ENCODE data around the gene RADIL.

RADIL gene

GRCh38 chr7:4842319-4843064, 41.0 kb downstream of the RADIL start:
- Histone ChIP-seq H4K20me1 (ENCODE audit: control insufficient read depth, insufficient read depth, low read depth, low read length) (no peaks in the 10 kb centered on the region), H3K4me2 (ENCODE audit: low read length) (no peak overlapping the region), H3K9me2 (replicated peaks; ENCODE audit: control insufficient read depth, low read length) (no peaks in the 10 kb centered on the region), H3K27me3 (ENCODE audit: control insufficient read depth, low read length) (no peaks in the 10 kb centered on the region), H3K27ac (ENCODE audit: low read depth, low read length) (no peak overlapping the region), H3K9me3 (ENCODE audit: control insufficient read depth, insufficient read depth, low read length) (no peaks in the 10 kb centered on the region), H3K4me3 (ENCODE audit: low read length) (no peak overlapping the region), H3K36me3 (ENCODE audit: control insufficient read depth, low read length) (no peaks in the 10 kb centered on the region), H3K79me2 (ENCODE audit: control insufficient read depth, low read length) (no peaks in the 10 kb centered on the region), H3F3A (ENCODE audit: control insufficient read depth, insufficient read depth) (no peaks in the 10 kb centered on the region), H3K4me1 (ENCODE audit: control insufficient read depth, low read length) (no peaks in the 10 kb centered on the region)
- no peak for TF ChIP-seq EZH2phosphoT487 (IDR thresholded peaks at IDR 0.05; ENCODE audit: borderline replicate concordance, low read length)
- TF ChIP-seq, protein P1, sequence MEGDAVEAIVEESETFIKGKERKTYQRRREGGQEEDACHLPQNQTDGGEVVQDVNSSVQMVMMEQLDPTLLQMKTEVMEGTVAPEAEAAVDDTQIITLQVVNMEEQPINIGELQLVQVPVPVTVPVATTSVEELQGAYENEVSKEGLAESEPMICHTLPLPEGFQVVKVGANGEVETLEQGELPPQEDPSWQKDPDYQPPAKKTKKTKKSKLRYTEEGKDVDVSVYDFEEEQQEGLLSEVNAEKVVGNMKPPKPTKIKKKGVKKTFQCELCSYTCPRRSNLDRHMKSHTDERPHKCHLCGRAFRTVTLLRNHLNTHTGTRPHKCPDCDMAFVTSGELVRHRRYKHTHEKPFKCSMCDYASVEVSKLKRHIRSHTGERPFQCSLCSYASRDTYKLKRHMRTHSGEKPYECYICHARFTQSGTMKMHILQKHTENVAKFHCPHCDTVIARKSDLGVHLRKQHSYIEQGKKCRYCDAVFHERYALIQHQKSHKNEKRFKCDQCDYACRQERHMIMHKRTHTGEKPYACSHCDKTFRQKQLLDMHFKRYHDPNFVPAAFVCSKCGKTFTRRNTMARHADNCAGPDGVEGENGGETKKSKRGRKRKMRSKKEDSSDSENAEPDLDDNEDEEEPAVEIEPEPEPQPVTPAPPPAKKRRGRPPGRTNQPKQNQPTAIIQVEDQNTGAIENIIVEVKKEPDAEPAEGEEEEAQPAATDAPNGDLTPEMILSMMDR (IDR thresholded peaks at IDR 0.05; ENCODE audit: low read depth, low read length, poor library complexity, severe bottlenecking), result no peak

DNA sequence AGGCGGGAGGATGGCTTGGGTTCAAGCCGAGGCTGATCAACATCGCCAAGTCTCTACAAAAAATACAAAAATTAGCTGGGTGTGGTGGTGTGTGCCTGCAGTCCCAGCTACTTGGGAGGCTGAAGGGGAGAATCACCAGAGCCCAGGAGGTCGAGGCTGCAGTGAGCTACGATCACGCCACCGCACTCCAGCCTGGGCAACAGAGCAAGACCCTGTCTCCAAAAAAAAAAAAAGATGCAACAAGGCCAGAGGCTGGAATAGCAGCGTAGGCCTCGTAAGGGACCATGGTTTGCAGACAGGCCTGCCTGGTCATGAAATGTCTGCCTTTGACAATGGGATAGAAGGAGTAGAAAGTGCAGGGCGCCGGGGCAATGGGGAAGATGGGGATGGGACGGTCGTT, 41.7 kb downstream of the RADIL start:
- Histone ChIP-seq H3K27ac (ENCODE audit: low read depth, low read length) (no peak overlapping the region), H3K4me2 (ENCODE audit: low read length) (no peak overlapping the region), H3K4me3 (ENCODE audit: low read length) (no peak overlapping the region), H3K27me3 (ENCODE audit: control insufficient read depth, low read length) (no peaks in the 10 kb centered on the region), H3K79me2 (ENCODE audit: control insufficient read depth, low read length) (no peaks in the 10 kb centered on the region), H3K9me3 (ENCODE audit: control insufficient read depth, insufficient read depth, low read length) (no peaks in the 10 kb centered on the region), H3K9me2 (replicated peaks; ENCODE audit: control insufficient read depth, low read length) (no peaks in the 10 kb centered on the region), H4K20me1 (ENCODE audit: control insufficient read depth, insufficient read depth, low read depth, low read length) (no peaks in the 10 kb centered on the region), H3K36me3 (ENCODE audit: control insufficient read depth, low read length) (no peaks in the 10 kb centered on the region), H3F3A (ENCODE audit: control insufficient read depth, insufficient read depth) (no peaks in the 10 kb centered on the region), H3K4me1 (ENCODE audit: control insufficient read depth, low read length) (no peaks in the 10 kb centered on the region)
- no peak for TF ChIP-seq EZH2phosphoT487 (IDR thresholded peaks at IDR 0.05; ENCODE audit: borderline replicate concordance, low read length)
- TF ChIP-seq, protein P1 (IDR thresholded peaks at IDR 0.05; ENCODE audit: low read depth, low read length, poor library complexity, severe bottlenecking), result no peak

DNA sequence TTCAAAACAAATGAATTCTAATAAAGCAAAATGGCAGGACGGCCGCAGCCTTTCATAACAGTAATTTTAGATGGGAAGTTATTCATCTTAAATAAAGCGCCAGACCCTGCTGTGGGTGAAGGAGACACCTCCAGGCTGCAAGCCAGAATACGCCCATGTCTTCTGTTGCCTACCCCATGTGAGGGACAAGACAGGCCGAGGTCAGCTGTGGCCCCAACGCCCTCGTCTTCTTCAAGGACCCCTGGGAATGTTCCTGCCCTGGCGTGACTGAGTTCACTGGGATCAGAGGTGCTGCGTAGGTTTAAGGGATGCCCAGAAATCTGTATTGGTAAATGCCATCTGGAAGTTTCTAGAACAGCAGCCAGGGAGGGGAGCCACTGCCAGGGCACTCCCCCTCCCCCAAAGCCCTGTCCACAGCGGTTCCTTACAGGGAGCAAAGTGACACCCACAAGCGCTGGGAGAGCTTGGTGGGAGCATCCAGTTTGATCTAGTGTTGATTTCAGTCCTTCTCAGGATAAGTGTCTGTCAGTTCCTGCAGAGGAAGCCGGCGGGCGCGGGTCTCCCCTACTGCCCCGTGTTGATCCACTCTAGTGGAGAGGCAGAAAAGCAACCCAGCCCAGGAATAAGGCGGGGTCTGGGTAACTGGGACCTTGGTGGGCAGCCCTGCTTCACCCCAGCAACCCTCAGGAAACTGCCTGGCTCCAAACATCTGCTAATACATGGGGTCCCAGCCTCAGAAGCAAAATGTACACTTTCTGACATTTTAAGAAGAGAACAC, 42.3 kb downstream of the RADIL start:
- TF ChIP-seq, protein P1 (IDR thresholded peaks at IDR 0.05; ENCODE audit: low read depth, low read length, poor library complexity, severe bottlenecking), result no peak
- no peak for TF ChIP-seq EZH2phosphoT487 (IDR thresholded peaks at IDR 0.05; ENCODE audit: borderline replicate concordance, low read length)
- Histone ChIP-seq H3K27me3 (ENCODE audit: control insufficient read depth, low read length) (no peaks in the 10 kb centered on the region), H3K4me3 (ENCODE audit: low read length) (no peak overlapping the region)

More for the DNA sequence above, 42.3 kb downstream of the RADIL start:
- no peak overlapping the region for H3K4me2 ChIP-seq (ENCODE audit: low read length)
- H4K20me1 ChIP-seq (ENCODE audit: control insufficient read depth, insufficient read depth, low read depth, low read length), result no peaks in the 10 kb centered on the region
- no peaks in the 10 kb centered on the region for H3F3A ChIP-seq (ENCODE audit: control insufficient read depth, insufficient read depth)
- H3K27ac ChIP-seq (ENCODE audit: low read depth, low read length), result no peak overlapping the region
- H3K9me3 ChIP-seq (ENCODE audit: control insufficient read depth, insufficient read depth, low read length), result no peaks in the 10 kb centered on the region
- no peaks in the 10 kb centered on the region for H3K79me2 ChIP-seq (ENCODE audit: control insufficient read depth, low read length)
- H3K9me2 ChIP-seq (replicated peaks; ENCODE audit: control insufficient read depth, low read length), result no peaks in the 10 kb centered on the region
- no peaks in the 10 kb centered on the region for H3K36me3 ChIP-seq (ENCODE audit: control insufficient read depth, low read length)
- no peaks in the 10 kb centered on the region for H3K4me1 ChIP-seq (ENCODE audit: control insufficient read depth, low read length)
